Erythroblast (primary cell): Measurements from ENCODE around the gene CEP104.

Source experiments
- DNase-seq, 2 experiments: peaks; one replicate each; lab custom pipeline; 2025; lab: John Stamatoyannopoulos, UW
- GATA1 ChIP-seq: IDR thresholded peaks from 2 replicates; pipeline ENCODE4 v1.6.1; 2011; ENCODE audit warnings: low read depth, mild to moderate bottlenecking, control low read depth, low read length, moderate library complexity
- POLR2A ChIP-seq: IDR thresholded peaks from 2 replicates; pipeline ENCODE4 v1.6.1; 2011; ENCODE audit warnings: mild to moderate bottlenecking, low read length

Gene CEP104

DNA sequence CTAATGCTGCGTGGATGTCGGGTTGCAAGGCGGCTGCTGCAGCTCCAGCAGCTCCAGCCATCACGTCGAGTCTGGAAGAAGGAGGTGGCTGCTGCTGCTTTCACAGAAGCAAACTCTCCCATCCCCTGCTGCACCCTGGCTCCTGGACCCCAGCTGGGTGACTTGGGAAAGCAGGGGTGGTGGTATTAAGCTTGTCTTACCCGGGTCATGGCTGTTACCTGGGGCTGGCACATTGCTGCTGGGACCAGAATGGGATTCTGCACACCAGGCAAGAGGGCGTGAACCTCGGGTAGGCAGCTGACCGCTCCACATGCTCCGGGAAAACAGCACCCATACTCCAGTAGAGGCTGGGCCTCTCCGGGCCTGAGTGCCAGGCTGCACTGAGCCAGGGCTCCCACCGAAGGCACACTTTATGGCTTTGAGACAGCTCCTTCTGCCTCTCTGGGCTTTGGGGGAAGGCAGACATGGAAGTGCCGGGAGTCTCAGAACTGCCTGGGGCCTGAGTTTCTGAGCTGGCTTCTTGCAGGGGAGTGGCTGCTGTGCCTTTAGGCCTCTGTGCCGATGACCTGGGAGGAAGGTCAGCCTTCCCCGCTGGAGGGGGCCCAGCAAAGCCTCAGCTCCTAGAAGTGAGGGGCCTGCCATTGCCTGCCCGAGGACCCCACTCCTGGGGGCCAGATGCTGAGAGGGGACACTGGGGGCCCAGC lies 83.3 kb downstream of the CEP104 start:
- peak; percentile 68 for TF ChIP-seq POLR2A
- no peak for TF ChIP-seq GATA1
- DNase-seq, result peak; percentile 56 to 58

DNA sequence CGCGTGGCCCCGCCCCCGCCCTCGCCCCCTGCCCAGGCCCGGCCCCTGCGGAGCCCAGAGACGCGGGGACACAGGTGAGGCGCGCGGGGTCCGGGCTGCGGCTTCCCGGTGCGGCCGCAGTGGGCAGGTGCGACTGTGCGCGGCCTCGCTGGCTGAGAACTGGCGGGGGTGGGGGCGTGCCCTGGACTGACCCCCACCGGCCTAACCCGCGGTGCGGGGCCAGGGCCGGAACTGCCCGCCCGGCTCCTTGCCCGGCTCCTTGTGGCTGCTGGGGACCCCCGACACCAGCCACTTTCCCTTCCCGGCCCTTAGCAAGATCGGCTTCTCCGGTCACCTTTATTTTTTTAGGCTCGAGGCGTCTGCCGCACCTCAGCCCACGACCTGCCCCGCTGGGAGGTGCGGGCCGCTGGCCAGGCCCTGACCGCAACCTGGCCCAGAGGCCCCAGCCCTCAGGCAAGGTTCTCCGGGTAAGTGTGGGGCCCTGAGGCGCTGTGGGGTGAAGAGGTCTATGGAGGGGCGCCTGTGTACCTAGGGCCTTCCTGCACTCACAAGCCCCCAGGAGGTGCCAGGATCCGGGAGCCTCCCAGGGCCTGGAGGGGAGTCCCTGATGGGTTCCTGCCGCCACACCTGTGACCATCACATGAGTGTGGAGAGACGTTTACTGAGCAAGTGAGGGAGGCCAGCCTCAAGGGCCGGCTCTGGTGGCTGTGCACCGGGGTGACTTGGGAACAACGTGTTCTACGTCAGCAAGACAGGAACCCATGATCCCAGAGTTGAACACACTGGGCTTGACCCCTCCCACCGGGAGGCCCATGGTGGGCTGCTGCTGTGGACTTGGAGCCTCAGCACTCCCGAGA lies 84.1 kb downstream of the CEP104 start, which contains the start of gene SMIM1:
SMIM1 (plus strand) TSS at position 35 of the 857 bp plus-strand sequence. CDS start 2,625 bp downstream, outside the sequence.
- TF ChIP-seq GATA1 (no peak), POLR2A (peak; percentile 84)
- DNase-seq, result peak; percentile 60 to 69

DNA sequence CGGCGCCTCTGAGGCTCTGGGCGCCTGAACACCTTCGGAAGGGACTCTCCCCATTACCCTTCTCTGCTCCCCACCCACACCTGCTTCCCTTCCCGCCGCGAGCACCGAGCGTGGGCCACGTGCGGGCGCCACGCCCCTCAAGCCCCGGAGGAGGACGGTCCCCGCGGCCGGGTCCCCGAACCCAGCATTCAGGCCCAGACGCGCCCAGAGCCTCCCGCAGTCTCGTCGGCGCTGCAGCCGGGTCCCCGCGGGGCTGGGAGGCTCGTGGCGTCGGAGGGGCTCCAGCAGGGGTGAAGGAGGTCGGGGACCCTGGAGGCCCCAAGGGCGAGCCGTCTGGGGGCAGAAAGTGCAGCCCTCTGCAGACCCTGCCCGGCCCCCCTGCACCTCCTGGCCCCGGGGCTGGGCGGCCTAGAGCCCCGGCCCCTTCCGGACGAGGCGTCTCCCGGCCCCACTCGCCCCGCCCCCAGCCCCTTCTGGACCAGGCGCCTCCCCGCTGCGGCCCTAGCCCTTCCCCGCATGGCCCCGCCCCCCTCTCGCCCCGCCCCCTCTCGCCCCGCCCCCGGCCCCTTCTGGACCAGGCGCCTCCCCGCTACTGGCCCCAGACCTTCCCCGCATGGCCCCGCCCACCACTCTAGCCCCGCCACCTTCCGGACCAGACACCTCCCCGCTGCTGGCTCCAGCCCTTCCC lies 84.8 kb downstream of the CEP104 start:
- TF ChIP-seq GATA1 (no peak), POLR2A (no peak)
- DNase-seq, result peak; percentile 93 to 95

DNA sequence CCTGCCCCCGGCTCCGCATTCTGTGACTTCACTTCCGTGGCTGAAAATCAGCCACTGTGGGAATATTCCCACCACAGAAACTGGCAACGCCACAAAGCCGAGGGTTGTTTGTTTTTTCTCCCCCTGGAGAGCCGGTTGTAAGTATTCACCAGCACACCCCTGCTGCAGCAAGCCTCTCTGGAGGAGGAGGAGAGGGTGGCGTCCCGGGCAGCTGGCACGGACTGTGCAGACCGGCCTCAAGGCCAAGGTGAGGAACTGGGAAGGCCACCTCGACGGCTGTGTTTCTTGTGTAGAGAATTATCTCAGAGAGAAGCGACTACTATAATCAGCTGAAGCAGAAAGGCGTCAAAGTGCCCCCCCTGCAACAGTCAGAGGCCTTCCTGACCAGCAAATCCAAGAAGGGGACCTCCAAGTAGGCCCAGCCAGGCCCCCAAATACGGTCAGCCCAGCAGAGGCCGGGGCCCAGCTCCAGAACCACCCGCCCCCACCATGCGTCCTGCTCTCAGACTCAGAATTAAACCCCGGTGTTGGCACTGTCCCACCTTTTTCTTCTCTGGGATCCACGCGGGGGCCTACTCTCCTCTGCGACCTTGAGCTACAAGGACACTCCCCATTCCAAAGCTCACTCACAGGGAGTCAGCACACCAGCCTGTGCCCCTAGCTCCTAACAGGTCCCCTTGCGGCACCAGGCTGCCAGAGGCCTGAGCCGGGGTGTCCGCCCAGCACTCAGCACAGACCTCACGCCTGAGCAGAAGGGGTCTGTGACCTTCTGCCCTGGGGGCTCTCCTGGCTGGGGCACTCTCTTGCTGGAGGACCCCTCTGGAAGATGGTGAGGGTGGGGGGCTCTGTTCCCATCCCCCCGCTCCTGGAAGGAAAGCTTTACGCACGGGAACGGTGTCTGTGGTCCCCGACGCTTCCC lies 85.6 kb downstream of the CEP104 start:
- DNase-seq, result peak; percentile 43 to 49
- no peak for TF ChIP-seq POLR2A

DNA sequence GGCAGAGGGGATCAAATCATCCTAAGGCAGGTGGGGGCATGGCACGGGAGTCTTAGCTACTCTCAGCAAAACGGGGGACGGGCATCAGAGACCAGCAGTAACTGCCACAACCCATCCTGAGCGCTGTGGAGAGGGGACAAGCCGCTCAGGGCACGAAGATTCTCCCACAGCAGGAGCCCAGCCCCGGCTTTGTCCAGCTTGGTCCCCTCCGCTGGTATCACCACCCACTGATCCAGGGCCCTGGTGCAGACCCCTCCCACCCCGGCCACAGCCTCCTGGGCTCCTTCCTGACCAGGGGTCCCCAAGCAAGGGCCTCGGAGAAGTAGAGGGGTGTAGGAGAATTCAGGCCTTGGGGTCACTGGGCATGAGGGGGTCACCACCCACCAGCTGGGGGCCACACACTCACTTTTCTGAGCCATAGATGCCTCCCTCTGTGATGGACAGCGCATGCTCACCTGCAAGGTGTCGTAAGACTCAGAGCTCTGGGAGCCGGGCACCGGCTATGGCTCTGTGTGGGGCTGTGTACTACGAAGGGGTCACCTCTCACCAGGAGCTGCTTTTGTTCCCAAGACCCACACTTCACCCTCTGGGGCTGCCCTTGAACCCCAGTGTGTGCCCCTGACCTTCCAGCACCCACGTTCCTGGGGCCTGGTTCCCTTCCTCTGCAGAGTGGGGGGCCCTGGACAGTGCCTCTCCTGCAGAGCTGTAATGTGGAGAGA lies 86.8 kb downstream of the CEP104 start:
- DNase-seq, result no peak
- TF ChIP-seq POLR2A (no peak), GATA1 (no peak)

DNA sequence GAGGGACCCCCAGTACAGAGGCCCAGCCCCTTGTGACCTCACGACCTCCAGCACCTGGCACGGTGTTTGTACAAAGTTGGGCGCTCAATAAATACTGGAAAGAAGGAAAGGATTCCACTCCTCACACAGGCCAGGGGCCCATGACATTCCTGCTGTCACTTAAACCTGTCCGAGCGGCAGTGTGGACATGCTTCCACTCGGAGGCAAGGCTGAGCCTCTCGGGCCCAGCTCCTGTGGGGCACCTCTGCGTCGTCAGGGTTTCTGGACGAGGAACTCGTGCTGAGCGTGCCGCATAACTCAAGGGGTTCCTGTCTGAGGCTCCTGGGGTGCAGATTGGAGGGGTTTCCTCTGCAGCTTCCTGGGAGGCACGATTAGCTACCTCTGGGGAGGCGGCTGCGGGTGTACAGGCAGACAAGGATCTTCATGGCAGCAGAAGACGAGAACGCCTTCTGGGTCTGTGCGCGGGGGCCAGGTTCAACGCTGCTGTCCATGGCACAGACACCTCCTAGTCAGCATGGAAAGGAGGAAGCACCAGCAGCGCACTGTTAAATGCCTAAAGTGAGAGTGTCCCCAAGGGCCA lies 88.1 kb downstream of the CEP104 start:
- no peak for TF ChIP-seq GATA1
- no peak for DNase-seq

DNA sequence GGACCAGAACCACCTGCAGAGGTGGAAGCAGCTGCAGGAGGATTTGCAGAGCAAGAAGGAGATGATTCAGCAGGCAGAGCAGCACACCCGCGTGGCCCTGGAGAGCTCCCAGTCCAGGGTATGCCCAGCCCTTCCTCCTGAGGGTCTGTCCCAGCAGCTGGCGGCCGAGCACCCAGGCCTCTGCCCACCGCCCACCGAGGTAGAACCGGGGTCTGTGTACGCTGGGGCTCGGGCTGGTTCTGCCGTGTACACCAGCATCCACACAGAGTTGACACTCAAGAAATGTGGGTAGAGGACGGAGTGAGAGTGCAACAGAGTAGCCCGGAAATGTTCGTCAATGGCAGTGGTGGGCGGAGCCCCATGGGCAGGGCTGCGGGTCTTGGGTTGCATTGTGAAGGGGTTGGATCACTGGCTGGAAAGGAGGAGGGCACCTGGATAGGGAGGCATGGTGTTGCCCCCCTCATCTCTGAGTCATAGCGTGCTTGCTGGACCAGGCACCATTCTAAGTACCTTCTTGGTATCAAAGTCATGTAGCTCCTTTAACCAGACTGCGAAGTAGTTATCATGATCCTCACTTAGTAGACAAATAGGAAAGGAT lies 89.6 kb downstream of the CEP104 start:
- TF ChIP-seq GATA1, result no peak
- TF ChIP-seq POLR2A, result peak; percentile 3
- DNase-seq, result no peak

DNA sequence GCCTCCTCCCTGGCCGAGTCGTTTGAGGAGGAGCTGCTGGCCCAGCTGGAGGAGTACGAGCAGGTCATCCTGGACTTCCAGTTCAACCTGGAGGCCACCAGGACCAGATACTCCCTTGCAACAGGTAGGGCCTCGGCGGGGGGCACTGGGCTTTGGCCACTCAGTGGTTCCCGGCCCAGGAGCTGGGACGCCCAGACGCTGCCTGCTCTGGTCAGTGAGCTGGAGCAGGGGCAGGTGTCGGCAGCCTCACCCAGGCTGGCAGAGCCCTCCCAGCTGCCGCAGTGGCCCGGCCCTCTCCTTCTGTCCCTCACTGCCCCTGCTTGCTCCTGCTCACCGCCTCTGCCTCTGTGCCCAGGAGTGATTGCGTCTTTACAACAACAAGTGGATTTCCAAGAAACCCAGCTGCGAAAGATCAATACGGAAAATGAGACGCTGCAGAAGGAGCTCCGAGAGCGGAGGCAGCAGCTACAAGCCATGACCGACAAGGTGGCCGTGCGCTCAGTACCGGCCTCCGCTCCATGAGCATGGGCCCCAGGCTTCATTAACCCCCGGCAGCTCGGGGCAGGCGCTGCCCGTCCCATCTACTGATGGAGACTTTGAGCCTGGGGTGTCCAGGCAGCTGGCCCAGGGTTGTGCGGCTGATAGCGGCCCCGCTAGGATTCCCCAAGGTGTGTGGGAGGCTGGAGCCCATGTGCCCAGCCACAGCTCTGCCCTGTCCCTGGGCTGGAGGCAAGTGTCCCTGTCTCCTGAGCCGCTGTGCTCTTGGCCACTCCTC lies 93.5 kb downstream of the CEP104 start:
- no peak for DNase-seq
- no peak for TF ChIP-seq GATA1
- TF ChIP-seq POLR2A, result no peak

DNA sequence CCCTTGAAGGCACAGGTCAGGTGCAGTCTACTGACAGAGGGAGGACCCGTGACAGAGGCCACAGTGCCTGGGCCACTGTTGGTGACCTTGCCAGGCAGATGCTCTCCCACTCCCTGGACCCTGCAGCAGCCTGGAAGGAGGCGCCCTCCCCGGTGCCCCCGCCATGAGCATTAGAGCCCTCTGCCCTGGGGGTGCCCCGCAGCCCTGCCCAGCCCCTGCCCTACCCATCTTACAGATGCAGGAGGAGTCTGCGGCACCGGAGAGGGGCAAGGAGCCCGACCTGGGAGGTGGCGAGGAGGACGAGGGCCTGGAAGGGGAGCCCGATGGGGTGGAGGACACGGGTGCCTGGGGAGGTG lies 94.2 kb downstream of the CEP104 start:
- TF ChIP-seq GATA1 (no peak), POLR2A (no peak)
- DNase-seq, result no peak

DNA sequence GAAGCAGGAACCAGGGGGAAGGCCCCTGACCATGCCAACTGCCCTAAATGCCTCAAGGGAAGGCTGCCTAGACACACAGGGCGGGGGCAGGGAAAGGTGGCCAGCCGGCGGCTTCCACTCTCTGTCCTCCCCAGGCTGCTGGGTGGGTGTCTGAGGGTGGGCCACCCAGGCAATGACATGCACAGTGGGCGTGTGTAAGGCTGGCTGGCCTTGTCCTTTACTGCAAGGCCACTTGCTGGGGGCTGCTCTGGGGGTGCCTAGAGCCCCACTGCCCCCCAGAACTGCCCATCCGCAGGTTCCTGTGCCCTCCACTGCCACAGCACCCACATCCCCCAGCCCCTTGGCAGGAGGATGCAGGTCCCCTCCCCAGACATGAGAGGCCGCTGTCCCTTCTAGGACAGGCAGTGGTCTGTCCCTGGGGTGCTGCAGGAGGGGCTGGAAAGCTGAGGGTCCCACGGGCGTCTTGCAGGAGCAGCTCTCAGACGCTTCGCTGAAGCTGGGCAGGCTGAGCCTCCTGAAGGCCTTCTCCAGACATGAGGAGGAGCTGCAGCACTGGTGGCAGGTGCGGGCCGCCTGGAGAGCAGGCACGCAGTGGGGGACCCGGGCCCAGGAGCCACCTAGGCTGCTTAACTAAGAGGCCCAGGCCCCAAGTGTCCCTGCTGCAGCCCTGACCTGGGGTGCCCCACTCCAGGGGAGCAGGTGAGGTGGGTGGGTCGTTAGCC lies 94.7 kb downstream of the CEP104 start:
- DNase-seq, result no peak
- TF ChIP-seq GATA1 (no peak), POLR2A (peak; percentile 8)
